Common myeloid progenitor, CD34-positive (primary cell): ENCODE results near the gene MICAL3.

Experiments used
- CTCF ChIA-PET: fragments of 350-600 bp; sonication (Branson Sonifier 250); formaldehyde crosslinking; loops from one replicate; lab custom pipeline; 2021; ENCODE audit warnings: antibody characterized with exemption; lab: Charles Lee
- POLR2A ChIA-PET: fragments of 350-600 bp; sonication (Branson Sonifier 250); formaldehyde crosslinking; loops from one replicate; lab custom pipeline; 2021; ENCODE audit warnings: antibody characterized with exemption; lab: Charles Lee
- DNase-seq, 3 donors: peaks; one replicate each; pipeline versions ENCODE4 v3.0.0 to v3.0.0-alpha.2; 2013
- H3K27ac ChIP-seq, 2 experiments: 1 replicate in 1 of 2; 2 replicates in 1 of 2; pipeline ENCODE4 v1.7.0; 2013; ENCODE audit warnings: inconsistent platforms in 2 of 2, low read length in 2 of 2, mild to moderate bottlenecking in 2 of 2, low read depth in 1 of 2, moderate library complexity in 1 of 2; ENCODE audit not compliant: severe bottlenecking in 2 of 2, insufficient read depth in 1 of 2, poor library complexity in 1 of 2
- H3K27me3 ChIP-seq, 5 experiments: replicated peaks in 2 of 5; 1 replicate in 3 of 5; 2 replicates in 2 of 5; pipeline versions ENCODE4 v1.6.1 to v1.7.0; 2013; ENCODE audit warnings: low read length in 4 of 5, mild to moderate bottlenecking in 2 of 5, moderate library complexity in 2 of 5, inconsistent platforms in 1 of 5; ENCODE audit not compliant: insufficient read depth in 5 of 5, control insufficient read depth in 4 of 5
- H3K36me3 ChIP-seq, 4 experiments: 1 replicate in 2 of 4; 2 replicates in 2 of 4; pipeline versions ENCODE4 v1.6.1 to v1.7.0; 2013; ENCODE audit warnings: low read length in 3 of 4, control low read depth in 1 of 4, mild to moderate bottlenecking in 1 of 4; ENCODE audit not compliant: control insufficient read depth in 4 of 4, insufficient read depth in 4 of 4
- H3K4me1 ChIP-seq, 4 experiments: 1 replicate in 3 of 4; 2 replicates in 1 of 4; pipeline versions ENCODE4 v1.6.1 to v1.7.1; 2013; ENCODE audit warnings: low read length in 3 of 4, mild to moderate bottlenecking in 3 of 4, control low read depth in 1 of 4, inconsistent platforms in 1 of 4, moderate library complexity in 1 of 4; ENCODE audit not compliant: control insufficient read depth in 4 of 4, insufficient read depth in 4 of 4; ENCODE audit errors: control extremely low read depth in 1 of 4
- H3K4me3 ChIP-seq, 7 experiments: 1 replicate in 4 of 7; 2 replicates in 3 of 7; pipeline versions ENCODE4 v1.5.1 to v1.7.0; 2013; ENCODE audit warnings: mild to moderate bottlenecking in 7 of 7, low read length in 6 of 7, moderate library complexity in 6 of 7, inconsistent platforms in 2 of 7, low read depth in 2 of 7, control low read depth in 1 of 7; ENCODE audit not compliant: insufficient read depth in 4 of 7, control insufficient read depth in 1 of 7; ENCODE audit errors: extremely low read depth in 1 of 7
- H3K9me3 ChIP-seq, 5 experiments: 1 replicate in 4 of 5; 2 replicates in 1 of 5; pipeline versions ENCODE4 v1.6.1 to v1.7.1; 2013; ENCODE audit warnings: low read length in 4 of 5, mild to moderate bottlenecking in 2 of 5, inconsistent platforms in 1 of 5, low read depth in 1 of 5, moderate library complexity in 1 of 5; ENCODE audit not compliant: control insufficient read depth in 4 of 5, insufficient read depth in 2 of 5; ENCODE audit errors: control extremely low read depth in 1 of 5
- WGBS: methylation state at CpG from one replicate; pipeline ENCODE4 v1.1.5; 2013; ENCODE audit not compliant: insufficient coverage; 5-methylcytosine and 5-hydroxymethylcytosine counted together

MICAL3 gene

DNA sequence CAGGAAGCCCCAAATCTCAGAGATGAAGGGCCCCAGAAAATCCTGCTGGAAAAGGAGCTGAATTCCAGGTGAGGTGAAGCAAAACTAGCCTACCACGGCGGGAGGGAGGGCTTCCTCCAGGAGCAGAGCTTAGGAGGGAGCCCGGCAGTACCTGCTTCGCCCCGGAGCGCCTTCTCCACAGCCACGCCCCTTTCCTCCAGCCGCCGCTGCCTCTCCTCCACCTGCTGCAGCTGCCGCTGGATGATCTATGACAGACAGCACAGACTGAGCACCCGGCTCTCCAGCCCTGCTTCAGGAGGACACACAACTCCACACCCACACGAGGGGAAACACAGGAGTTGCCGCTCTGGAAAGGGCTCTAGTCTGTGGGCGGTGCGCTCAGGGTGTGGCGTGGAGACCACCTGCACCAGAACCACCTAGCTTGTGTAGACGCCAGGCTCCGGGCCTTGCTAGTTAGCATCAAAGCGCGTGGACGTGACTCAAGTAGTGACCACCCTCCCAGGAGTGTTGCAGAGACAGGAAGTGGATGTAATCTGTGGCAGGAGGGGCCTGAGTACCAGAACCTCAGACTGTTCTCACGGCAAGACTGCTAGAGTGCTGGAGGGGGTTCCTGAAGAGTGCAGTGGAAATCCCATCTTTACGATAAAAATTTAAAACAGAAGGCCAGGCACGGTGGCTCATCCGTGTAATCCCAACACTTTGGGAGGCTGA lies 215.5 kb downstream of the MICAL3 start:
- H3K27ac ChIP-seq: no peak overlapping the region
- ChIA-PET POLR2A (interaction anchor here (0.5 kb wide), 1 partner anchor 1085 kb away, joined by 4 read pairs; no protein-coding TSS in a partner anchor), CTCF (interaction anchor here (2.0 kb wide), 1 partner anchor 267 kb away, joined by 6 read pairs; no protein-coding TSS in a partner anchor)
- no peaks in the 10 kb centered on the region for H3K4me1 ChIP-seq
- WGBS: 97% methylated on average over 25 of the region's 25 CpGs
- H3K27me3 ChIP-seq: no peaks in the 10 kb centered on the region
- peaks cover 4 to 62% (median 36%) of the 10 kb centered on the region in 4 experiments for H3K36me3 ChIP-seq
- no peaks in the 10 kb centered on the region for H3K9me3 ChIP-seq
- DNase-seq: no peak
- no peak overlapping the region for H3K4me3 ChIP-seq

DNA sequence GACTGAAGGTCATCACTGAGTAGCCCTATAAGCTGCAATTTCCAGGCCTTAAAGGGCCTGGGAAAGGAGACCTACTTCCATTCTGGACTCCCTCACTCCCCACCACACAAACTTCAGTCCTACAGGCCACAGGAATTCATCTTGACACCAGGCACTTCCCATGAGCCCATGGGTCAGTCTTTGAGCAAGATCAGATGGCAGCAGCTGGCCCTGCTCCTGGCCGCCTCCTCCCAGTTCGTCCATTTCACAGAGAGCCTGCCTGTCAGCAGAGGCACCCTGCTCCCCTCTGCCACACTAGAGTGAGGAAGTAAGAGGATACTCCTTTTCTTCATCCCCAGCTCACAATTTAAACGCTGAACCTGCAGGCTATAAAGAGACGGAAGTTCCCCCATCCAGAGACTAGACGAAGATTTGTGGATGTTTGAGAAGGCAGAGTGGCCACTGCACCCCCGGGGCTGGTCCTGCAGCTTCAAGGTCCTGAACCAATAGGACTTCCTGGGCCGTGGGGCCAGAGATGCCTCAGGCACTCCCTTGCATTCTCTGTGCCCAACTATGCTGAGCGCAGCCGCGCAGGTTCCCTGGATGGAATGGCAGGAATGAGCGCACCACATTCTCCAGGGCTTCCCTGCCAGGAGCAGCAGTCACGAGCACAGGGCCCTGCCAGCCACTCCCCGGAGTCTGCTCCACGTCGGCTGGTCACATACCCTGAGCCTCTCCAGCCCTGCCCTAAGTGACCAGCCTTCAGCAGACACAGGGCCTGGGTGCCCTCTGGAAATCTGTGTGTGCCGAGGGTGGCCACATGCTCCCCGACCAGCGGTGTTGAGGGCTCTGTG lies 216.6 kb downstream of the MICAL3 start:
- H3K27ac ChIP-seq: no peak overlapping the region
- POLR2A ChIA-PET: no interaction called here
- H3K27me3 ChIP-seq: no peaks in the 10 kb centered on the region
- CTCF ChIA-PET: no interaction called here
- no peaks in the 10 kb centered on the region for H3K9me3 ChIP-seq
- DNase-seq: no peak
- no peak overlapping the region for H3K4me3 ChIP-seq
- 100% methylated on average over 13 of the region's 18 CpGs for WGBS
- H3K4me1 ChIP-seq: no peaks in the 10 kb centered on the region
- peaks cover 4 to 55% (median 37%) of the 10 kb centered on the region in 4 experiments for H3K36me3 ChIP-seq

DNA sequence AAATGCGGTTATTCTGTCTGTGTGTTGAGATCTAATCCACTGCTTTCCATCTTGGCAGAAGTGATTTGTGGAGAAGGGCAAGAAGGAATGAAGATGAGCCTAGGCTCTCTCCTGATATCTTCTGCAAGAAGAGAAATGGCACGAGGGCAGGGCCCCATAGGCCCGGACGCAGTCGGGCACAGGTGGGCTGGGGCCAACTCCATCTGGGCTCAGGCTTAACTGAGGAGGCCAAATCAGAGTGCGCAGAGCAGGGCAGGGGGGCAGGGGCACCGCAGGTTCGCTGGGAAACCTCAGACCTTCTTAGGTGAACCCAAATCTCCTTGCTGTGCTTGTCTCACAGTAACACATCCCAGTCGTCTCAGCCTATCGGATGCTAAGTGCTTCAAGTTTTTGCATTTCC lies 217.3 kb downstream of the MICAL3 start:
- Histone ChIP-seq H3K36me3 (peaks cover 4 to 52% (median 37%) of the 10 kb centered on the region in 4 experiments), H3K4me1 (no peaks in the 10 kb centered on the region), H3K27ac (no peak overlapping the region), H3K9me3 (no peaks in the 10 kb centered on the region), H3K27me3 (no peaks in the 10 kb centered on the region), H3K4me3 (no peak overlapping the region)
- ChIA-PET POLR2A (no interaction called here), CTCF (no interaction called here)
- DNase-seq: no peak
- over 99% methylated on average over 10 of the region's 10 CpGs for WGBS

DNA sequence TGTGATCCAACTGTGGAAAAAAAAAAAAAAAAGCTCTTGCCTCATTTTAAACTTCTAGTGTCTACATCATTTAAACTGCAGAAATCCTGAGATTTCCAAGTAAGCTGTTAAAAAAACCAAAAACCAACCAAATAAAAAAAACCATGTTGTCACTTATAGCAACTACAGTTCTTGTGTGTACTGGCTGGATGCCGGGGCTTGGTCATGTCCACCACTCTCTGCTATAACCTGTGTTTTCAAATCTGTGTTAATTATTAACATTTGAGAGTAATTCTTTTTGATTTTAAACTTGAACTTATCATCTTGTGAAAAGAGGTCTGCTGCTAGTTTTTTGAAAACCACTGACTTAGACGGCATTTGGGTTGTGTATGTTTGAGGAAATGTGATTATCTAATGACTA lies 217.9 kb downstream of the MICAL3 start:
- no peaks in the 10 kb centered on the region for H3K9me3 ChIP-seq
- WGBS: no CpG with 5 or more reads among the region's 2 CpGs
- H3K4me1 ChIP-seq: no peaks in the 10 kb centered on the region
- no peak overlapping the region for H3K27ac ChIP-seq
- no peak for DNase-seq
- no peaks in the 10 kb centered on the region for H3K27me3 ChIP-seq
- ChIA-PET CTCF (no interaction called here), POLR2A (no interaction called here)
- no peak overlapping the region for H3K4me3 ChIP-seq
- H3K36me3 ChIP-seq: peaks cover 4 to 48% (median 36%) of the 10 kb centered on the region in 4 experiments

- no peak overlapping the region for H3K27ac ChIP-seq
- CTCF ChIA-PET: interaction anchor here (1.4 to 1.9 kb wide), 3 partner anchors 19 to 272 kb away, joined by 4 to 6 read pairs (median 4); no protein-coding TSS in a partner anchor
- POLR2A ChIA-PET: no interaction called here
- peaks cover 0 to 14% (median 0%) of the 10 kb centered on the region in 4 experiments for H3K4me1 ChIP-seq
- DNase-seq: no peak
- no peak overlapping the region for H3K4me3 ChIP-seq
- WGBS: 98% methylated on average over 20 of the region's 22 CpGs
- H3K27me3 ChIP-seq: no peaks in the 10 kb centered on the region
- H3K36me3 ChIP-seq: peaks cover 4 to 38% (median 30%) of the 10 kb centered on the region in 4 experiments
- H3K9me3 ChIP-seq: no peaks in the 10 kb centered on the region
These were observed 219.9 kb downstream of the MICAL3 start for GRCh38 chr22:17804331-17805080.

DNA sequence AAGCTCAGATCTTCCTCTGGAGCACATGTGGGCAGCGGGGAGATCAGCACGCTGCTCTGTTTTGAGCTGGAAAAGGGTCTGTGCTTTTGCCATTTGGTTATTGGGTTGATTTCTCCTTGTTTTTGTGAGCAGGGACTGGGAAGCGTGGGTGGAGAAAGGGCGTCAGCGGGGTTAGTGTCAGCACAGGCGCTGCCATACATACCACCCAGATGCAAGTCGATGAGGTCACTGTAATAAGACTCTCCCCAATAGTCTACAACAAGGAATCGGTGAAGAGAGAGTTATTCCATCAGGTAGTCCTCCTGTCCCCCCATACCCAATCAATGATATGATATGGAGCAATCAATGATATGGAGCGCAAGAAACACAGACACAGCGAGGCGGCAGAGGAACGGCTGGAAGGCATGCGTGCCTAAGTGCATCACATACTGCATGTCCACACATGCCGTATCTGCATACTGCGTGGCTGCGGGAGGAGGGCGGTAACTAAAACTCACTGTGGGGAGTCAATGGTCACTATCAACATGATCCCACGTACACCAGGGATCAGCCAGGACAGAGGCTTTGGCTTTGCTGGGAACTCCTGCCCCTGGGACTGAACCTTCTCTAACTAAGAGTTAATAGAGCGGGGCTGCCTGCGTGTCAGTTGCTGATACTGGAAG lies 220.6 kb downstream of the MICAL3 start:
- Histone ChIP-seq H3K9me3 (no peaks in the 10 kb centered on the region), H3K4me3 (no peak overlapping the region), H3K27me3 (no peaks in the 10 kb centered on the region), H3K4me1 (peaks cover 0 to 19% (median 0%) of the 10 kb centered on the region in 4 experiments), H3K27ac (no peak overlapping the region), H3K36me3 (peaks cover 4 to 33% (median 27%) of the 10 kb centered on the region in 4 experiments)
- ChIA-PET POLR2A (interaction anchor here (0.6 kb wide), 1 partner anchor 16 kb away, joined by 6 read pairs; no protein-coding TSS in a partner anchor), CTCF (interaction anchor here (1.2 to 3.3 kb wide), 6 partner anchors 8 to 272 kb away, joined by 3 to 9 read pairs (median 4); no protein-coding TSS in a partner anchor)
- DNase-seq: no peak
- 96% methylated on average over 18 of the region's 20 CpGs for whole genome bisulfite sequencing
